Limb (tissue), 2 donors: ENCODE data around the gene SPINK5.

Experiments used
- DNase-seq, 2 donors: peaks; one replicate each; pipeline ENCODE4 v3.0.0-alpha.2; 2016; ENCODE audit errors: extremely low spot score in 2 of 2

The SPINK5 gene

DNA sequence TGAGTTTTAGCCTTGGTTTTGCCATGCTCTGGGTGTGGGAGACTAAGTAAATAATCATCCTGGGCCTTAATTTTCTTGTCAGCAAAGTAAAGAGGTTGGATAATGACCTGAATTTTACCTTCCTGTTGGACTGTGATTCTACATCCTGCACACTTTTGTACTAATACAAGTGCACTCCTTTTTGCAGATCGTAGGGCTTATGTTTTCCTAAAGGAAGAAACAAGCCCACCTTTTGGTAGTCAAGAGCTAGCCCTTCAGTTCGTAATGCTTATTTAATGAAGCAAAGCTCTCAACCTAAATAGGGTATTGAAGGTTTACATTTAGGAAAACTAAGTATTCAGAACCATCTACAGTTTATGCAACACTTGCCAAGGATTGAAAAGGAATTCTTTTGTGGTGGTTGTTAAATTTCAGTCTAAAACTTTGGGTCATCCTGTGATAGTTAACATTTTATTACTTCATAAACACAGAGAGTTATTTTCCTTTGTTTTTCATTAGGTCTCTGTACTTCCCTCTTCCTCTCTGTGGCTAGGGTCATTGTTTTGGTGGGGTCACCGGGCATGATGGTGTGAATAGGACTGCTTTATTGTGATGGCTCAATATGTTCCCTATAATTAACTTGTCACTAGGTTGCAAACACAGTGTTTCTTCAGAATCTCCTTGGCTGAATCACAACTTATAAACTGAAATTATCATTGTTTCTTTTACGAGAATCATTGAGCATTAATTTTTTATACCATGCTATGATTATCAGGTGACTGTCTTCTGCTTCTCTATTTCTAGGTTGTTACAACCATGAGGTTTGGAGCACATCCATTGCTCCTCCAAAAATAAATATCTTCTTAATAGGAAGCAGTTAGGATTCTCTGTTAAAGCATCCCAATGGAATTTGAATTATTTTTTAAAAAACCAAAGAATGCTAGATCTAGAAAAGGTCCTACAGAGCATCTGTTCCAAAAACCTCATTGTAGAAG is 28.5 kb downstream of the SPINK5 start:
- DNase-seq = no peak

DNA sequence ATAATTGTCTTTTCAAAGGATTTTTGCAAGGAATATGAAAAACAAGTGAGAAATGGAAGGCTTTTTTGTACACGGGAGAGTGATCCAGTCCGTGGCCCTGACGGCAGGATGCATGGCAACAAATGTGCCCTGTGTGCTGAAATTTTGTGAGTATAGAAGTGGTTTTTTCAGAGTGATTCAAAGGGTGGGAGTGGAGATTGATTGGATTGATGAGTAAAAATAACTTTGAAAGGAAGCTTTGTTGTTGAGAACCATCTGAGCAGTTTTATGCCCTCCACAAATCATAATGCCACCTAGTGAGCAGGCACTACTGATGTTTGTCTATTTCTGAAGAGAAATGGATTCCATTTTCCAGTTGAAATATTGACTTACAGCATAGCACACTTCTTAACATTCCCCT is 30.6 kb downstream of the SPINK5 start:
- no peak for DNase-seq

GRCh38 chr5:148104226-148104625 is 40.4 kb downstream of the SPINK5 start:
- DNase-seq = no peak

DNA sequence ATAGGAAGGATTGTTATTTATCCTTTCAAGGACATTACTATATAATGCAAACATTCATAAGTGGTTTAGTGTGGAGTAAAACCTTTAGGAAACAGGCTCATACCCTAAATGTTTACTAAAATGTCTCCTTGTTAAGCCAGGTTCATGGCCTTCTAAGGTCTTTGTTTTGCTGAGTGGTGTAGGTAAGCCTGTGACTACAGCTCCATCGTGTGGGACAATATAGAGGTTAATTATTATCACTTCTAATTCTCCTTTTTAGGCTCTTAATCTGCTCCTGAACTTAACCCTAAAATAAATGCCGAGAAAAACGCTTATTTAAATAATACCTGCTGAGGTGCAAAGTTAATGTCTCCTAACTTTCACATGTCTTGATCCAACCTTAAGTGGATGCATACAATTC is 43.8 kb downstream of the SPINK5 start:
- DNase-seq = no peak

- DNase-seq = no peak
These were observed 49.5 kb downstream of the SPINK5 start for GRCh38 chr5:148113243-148113642.

DNA sequence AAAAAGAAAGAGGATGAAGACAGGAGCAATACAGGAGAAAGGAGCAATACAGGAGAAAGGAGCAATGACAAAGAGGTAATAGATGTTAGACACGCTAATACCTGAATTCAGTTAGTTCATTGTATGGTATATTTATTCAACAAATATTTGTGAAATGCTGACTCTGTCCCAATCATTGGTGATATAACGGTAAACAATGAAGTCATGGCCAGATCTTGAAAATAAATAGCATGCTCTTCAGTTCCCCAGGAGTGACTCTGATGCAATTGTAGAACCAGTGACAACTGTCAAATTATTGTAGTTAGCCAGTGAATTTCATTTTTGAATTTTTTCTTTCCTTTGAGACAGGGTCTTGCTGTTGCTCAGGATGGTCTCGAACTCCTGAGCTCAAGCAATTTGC is 56.5 kb downstream of the SPINK5 start:
- no peak for DNase-seq

DNA sequence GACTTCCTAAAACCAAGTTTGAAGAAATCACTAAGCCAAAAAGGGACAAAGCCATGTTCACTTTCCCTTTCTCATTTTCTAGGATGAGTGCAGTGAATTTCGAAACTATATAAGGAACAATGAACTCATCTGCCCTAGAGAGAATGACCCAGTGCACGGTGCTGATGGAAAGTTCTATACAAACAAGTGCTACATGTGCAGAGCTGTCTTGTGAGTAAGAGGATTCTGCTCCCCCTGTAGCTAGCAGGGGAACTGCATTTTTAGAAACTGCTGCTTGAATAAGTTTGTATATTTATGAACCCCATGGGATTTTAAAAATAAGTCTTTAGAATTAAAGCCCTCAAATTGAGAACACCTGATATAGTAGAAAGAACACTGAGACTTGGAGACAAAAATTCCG is 61.9 kb downstream of the SPINK5 start:
- no peak for DNase-seq

- DNase-seq = no peak
These were observed 71.6 kb downstream of the SPINK5 start for GRCh38 chr5:148135091-148136048.

GRCh38 chr5:148140846-148141245 is 77.1 kb downstream of the SPINK5 start:
- DNase-seq = no peak

DNA sequence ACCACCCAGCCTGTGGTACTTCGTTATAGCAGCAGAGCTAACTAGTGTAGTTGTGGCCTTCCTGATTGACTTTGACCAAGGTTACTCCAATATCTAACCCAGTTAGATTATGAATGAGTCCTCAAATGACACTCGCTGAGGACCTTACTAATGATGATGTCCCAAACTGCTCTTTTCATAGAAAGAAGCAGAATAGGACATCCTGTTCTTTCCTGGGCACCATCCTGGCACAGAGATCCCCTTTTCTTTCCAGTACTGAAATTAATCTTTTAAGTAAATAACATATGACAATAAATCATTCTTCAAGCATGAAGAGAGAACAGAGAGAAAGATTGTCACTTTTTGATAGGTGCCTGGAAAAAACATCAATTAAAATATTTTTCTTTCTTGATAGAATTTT is 77.9 kb downstream of the SPINK5 start:
- DNase-seq = no peak

GRCh38 chr5:148145916-148146315 is 82.1 kb downstream of the SPINK5 start:
- peak in 1 of 2 donors; percentile 36 for DNase-seq

GRCh38 chr5:148146487-148146886 is 82.7 kb downstream of the SPINK5 start:
- DNase-seq = no peak

DNA sequence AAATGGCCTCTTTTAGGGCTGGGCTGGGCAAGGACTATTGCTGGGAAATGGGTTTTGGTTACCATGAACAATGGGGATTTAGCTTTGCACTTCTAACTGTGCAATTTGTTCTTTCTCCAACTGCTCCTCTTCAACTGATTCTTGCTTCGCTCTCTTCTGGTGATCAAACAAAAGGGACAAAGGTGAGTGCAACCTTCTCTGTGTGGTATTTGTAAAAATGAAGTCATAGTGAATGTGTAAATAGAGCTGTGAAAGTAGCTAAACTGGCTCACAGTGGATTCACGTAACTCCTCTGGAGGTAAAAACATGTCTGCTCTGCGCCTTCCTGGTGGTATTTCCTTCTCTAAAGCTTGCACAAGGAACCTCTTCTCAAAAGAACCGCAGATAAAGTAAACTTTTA is 83.6 kb downstream of the SPINK5 start:
- DNase-seq = no peak

DNA sequence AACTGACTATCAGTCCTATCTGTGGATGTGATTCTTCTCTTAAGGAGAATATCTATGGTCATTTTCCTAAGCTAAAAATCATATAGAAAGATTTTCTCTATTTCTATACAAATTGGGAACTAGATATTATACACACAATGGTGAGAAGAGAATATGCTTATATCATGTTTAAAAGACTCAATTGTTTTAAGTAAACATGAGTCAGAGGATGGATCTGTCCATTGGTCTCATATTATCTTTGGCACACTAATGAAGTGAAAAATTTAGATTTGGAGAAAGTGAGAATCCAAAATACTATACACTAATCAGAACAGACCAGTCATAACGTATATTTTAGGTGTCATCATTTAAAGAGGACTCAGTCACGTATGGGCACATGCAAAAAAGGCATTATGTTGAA is 88.1 kb downstream of the SPINK5 start:
- DNase-seq = no peak

- DNase-seq = no peak
These were observed 89.0 kb downstream of the SPINK5 start for GRCh38 chr5:148152781-148153180.

GRCh38 chr5:148156609-148157008 is 92.8 kb downstream of the SPINK5 start:
- DNase-seq = no peak

- no peak for DNase-seq
These were observed 98.3 kb downstream of the SPINK5 start for GRCh38 chr5:148162038-148162437.

- DNase-seq = no peak
These were observed 99.6 kb downstream of the SPINK5 start for GRCh38 chr5:148163345-148163744.

- DNase-seq = no peak
These were observed 102.9 kb downstream of the SPINK5 start for GRCh38 chr5:148166550-148167283.

DNA sequence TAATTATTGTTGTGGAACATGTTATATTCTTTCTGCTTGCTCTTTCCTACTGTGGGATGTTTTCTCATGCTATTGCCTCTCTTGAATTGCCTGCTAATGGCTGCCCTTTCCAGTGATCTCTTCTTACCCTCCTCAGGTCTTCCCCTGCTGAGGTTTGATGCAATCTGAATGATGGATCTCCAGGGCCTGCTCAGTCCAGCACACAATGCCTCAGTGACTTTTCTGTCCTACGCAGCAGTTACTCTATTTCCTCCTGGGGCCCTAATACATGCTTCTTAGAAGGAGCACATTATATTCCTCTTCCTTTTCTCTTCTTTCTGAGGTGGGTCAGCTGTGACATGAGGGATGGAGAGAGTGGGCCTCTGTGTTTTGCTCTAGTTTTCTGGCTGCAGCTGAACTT is 104.5 kb downstream of the SPINK5 start, which contains the start of gene SPINK14:
Gene SPINK14, plus strand, starts transcription at position 301 of the 400 bp plus-strand sequence. CDS start 1,187 bp downstream, outside the sequence.
- no peak for DNase-seq

GRCh38 chr5:148172377-148172776 is 108.6 kb downstream of the SPINK5 start:
- DNase-seq = no peak
